NCI-H460 (cell line): ENCODE measurements around the gene DDHD1. TPM values are rescaled to one million over a fixed set of nuclear protein-coding genes. Genes with fewer than 3 reads are reported as not detected.
"Not testable (repeated sequence)": the region's sequence is repeated elsewhere in the genome, so short reads cannot be mapped to it uniquely, and the experiment has no call there.

ENCODE experiments used
- DNase-seq: peaks from one replicate; pipeline ENCODE4 v3.0.0-alpha.2; 2016; ENCODE audit warnings: low read depth; ENCODE audit errors: extremely low read depth
- polyA plus RNA-seq: library from polyadenylated mRNA; depleted of rRNA; stranded (reverse); fragments of >200 nt; gene quantifications from 2 replicates; pipeline ENCODE4 v1.2.3, GENCODE V29; 2014; cell fraction: nucleus; rRNA removed
- total RNA-seq: library from RNA; depleted of rRNA; stranded (reverse); fragments of >200 nt; shearing (Covaris generic); gene quantifications from 2 replicates; pipeline ENCODE4 v1.2.3, GENCODE V29; 2014; rRNA removed

Gene DDHD1
- 13.6 and 17.1 TPM in 2 replicates for total RNA-seq
- 10.2 and 14.2 TPM in 2 replicates for polyA plus RNA-seq

DNA sequence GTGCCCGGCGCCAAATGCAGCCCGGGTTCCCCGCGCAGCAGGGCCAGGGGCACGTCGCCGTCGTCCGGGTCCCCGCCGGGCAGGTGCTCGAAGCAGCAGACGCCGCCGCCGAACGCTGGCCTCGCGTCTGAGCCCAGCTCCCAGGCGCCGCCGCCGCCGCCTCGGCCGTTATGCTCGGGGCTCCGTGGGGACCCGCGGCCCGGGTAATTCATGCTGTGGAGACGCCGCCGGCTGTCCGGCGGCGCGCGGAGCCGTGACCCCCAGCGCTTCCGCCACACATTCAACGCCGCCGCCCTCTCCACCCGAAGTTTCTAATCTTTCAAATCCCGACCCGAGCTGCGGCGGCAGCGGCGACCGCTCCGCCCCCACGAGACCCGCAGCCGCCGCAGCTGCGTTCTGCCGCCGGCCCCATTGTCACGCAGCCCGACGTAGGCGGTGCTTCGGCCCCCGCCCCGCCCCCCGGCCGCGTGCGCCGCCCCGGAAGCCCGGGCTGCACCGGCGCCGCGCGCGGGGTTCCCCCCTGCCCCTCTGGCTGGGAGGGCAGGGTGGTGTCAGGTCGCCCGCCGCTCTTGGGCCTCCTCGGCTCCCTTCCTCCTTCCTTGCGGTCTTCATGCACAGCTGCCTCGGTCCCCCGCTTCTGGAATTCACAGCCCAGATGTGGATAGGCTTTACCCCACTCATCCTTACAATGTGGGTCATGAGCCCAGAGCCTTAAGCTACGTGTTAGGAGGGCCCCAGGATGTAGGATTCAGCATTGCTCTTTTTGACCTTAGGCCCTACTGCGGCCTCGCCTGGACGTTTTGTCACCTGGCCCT is at the start of gene DDHD1:
DDHD1 (minus strand) TSS at position 437 of the 815 bp plus-strand sequence; CDS start at position 212, 225 bp downstream.
- peak; percentile 45 for DNase-seq

DNA sequence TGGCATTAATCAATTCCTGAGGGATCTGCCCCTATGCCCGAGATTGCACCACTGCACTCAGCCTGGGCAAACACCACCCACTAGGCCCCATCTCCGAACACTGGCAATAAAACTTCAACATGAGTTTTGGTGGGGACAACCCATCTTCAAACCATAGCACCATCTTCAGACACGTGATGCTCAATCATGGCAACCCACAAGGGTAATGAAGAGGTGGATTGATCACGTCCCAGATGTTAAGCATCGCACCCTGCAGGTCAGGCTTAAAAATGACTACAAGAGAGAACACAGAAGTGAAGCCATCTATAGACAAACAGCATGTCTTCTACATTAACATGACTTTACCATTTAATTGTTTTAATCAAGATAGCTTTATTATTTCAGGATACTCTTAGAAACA is 42.8 kb upstream of the DDHD1 start:
- DNase-seq, result no peak

DNA sequence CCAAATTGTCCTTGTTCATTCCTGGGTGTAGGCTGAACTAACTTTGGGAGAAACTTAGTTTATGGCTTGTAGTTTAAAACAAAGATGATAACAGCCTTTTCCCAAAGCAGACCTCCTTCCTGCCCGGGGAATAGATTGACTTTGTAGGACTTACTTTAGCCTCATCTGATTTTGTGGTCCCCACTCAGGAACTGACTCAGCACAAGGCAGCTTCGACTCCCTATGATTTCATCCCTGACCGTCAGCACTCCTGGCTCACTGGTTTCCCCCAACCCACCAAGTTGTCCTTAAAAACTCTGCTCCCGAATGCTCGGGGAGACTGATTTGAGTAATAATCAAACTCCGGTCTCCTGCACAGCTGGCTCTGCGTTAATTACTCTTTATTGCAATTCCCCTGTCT is 40.1 kb upstream of the DDHD1 start:
- no peak for DNase-seq

DNA sequence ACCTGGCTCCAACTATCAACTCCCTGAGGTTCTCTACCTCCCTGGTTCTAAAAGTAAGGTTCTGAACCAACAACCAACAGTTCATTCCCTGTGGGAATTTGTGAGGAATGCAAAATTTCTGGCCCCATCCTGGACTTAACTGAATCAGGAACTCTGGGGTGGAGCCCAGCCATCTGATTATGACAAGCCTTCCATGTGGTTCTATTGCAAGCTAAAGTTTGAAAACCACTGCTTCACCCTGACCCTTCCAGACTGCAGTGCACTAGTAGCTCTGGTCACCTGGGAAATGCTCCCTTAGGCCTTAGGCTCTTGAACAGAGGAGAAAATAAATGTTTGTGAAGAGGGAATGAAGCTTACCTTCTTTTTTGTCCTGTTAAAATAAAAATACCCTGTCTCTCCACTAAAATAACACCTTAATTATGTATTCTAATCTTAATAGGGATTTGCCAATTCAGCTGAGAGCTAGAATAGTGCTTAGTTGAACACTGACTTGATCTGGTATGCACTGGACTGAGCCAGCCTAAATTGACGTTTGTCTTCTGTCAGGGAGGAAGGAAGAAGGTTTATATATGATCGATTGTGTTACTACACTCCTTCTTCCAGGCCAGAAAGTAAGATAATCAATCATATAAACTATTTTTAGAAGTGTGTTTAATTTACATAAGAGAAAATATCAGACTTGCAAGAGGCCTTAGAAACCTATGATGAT is 39.1 kb upstream of the DDHD1 start:
- DNase-seq, result no peak

DNA sequence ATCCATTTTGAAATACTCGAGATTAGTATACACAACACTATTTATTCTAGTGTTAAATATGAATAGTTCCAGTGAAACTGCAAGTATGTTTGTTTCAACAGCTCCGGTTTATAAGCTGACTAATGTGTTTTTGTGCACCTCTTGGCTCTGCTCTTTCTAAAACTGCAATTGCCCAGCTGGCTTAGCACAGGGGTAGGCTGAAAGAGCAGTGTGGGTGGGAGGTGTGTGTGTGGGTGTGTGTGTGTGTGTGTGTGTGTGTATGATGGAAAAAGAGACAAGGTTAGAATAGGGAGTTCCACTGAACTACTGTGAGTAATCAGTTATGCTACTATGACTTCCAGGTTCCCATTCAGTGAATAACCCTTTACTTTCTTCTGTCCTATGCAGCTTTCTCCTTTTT is 37.8 kb upstream of the DDHD1 start:
- DNase-seq, result no peak

- no peak for DNase-seq
Measured at GRCh38 chr14:53187921-53188463, 34.9 kb upstream of the DDHD1 start.

DNA sequence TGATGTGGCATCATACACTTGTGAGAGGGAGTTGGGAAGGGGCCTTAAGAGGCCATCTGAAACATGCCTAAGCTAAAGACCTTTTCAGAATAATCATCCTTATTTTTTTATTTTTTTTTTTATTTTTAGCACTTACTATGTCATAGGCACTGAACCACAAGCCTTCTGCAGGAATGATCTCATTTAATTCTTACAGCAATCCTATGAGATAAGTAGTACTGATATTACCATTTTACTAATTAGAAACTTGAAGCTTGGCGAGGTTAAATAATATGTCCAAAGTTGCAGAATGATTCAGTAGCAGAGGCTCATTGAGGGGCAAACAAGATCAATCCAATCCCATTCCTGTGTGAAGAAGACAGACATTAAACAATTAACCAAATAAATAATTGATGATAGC is 33.4 kb upstream of the DDHD1 start:
- DNase-seq, result no peak

GRCh38 chr14:53183611-53184010 is 30.5 kb upstream of the DDHD1 start:
- no peak for DNase-seq

DNA sequence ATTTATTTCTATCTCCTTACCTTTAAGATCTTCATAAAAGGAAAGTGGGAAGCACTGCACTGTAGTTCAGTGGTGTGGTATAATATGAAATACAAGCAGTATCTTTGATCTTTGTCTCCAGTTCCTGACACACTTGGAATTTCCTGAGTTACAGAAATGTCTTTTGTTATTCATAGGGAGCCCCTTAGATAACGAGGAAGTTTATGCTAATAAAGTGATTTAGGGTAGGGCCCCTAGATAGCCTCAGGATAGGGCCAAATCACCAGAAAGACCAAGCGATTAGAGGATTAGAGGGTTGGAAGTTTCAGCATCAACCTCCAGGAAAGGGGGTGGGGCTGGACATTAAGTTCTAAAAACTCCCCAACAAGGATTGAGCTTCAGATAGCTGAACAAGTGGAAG is 29.9 kb upstream of the DDHD1 start:
- no peak for DNase-seq

DNA sequence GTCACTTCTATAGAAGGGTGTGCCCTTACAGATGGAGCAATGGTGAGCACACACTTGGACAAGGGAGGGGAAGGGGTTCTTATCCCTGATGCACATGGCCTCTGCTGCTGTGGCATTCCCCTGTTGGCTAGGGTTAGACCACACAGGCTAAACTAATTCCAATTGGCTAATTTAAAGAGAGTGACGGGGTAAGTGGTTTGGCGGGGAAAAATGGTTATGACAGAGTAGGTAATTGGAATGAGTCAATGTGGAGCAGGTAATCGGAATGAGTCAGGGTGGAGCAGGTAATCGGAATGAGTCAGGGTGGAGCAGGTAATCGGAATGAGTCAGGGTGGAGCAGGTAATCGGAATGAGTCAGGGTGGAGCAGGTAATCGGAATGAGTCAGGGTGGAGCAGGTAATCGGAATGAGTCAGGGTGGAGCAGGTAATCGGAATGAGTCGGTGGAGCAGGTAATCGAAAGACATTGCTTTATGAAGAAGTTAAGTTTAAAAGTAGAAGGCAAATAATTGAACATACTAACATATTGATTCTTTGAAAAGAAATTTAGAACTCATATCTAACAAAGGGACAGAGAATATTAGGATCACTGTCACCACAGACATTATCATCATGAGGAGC is 28.4 kb upstream of the DDHD1 start:
- DNase-seq, result not testable (repeated sequence)

- peak; percentile 9 for DNase-seq
Measured at GRCh38 chr14:53180272-53181221, 27.4 kb upstream of the DDHD1 start.

DNA sequence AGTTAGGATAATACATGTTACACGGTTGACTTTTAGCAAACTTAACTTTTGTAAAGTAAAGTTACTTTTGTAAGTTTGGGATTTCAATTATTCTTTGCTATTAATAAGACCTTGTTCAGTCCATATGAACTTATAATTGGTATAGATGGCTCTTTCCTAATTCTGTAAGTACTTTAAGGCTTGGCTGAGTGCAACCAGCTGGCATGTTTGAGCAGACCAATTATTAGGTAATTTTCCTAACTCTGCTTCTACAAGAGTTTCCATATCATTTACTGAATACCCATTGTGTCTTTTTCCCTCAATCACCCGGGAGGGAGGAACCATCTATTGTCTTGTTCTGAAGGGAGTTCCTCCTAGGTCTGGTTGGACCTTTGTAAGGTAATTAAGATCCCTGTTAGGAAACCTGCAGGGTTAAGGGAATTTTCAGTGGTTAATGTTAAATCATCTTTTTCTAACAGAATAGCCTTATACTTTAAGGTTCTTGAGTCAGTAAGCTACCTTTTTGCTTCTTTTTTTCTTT is 26.4 kb upstream of the DDHD1 start:
- DNase-seq, result not testable (repeated sequence)

DNA sequence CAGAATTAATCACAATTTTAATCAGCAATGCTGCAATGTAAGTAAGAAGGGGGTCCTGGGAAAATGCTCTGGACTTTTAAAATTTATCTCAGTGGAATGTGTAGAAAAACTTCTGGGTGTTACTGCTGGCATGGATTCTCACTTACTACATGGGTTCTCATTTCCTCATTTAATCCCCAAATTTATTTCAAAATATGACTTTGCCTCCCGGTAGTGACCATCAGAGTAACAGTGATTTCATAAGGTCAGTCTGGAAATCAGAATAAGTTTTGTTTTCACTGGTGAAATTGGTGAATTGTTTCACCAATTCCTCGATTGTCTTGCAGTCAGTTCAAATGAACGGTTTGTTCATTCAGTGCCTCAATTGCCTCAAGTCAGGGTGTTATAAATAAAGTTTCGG is 22.3 kb upstream of the DDHD1 start:
- no peak for DNase-seq

- no peak for DNase-seq
Measured at GRCh38 chr14:53174918-53175317, 21.8 kb upstream of the DDHD1 start.

DNA sequence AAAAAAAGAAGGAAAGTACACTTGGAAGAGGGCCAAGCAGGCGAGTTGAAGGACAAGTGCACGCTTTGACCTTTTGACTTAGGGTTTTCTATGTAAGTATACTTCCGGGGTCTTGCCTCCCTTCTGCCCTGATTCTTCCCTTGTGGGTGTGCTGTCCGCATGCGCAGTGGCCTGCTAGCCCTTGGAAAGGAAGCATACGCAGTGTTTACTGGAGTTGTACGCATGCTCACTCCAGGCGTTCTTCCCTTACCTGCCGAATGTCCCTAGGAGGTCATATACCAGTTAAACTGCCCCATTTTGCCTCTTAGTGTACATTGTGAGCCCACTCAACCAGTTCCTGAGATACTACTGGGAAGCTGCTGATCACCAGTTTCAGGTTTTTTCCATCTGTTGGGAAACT is 15.7 kb upstream of the DDHD1 start:
- no peak for DNase-seq

DNA sequence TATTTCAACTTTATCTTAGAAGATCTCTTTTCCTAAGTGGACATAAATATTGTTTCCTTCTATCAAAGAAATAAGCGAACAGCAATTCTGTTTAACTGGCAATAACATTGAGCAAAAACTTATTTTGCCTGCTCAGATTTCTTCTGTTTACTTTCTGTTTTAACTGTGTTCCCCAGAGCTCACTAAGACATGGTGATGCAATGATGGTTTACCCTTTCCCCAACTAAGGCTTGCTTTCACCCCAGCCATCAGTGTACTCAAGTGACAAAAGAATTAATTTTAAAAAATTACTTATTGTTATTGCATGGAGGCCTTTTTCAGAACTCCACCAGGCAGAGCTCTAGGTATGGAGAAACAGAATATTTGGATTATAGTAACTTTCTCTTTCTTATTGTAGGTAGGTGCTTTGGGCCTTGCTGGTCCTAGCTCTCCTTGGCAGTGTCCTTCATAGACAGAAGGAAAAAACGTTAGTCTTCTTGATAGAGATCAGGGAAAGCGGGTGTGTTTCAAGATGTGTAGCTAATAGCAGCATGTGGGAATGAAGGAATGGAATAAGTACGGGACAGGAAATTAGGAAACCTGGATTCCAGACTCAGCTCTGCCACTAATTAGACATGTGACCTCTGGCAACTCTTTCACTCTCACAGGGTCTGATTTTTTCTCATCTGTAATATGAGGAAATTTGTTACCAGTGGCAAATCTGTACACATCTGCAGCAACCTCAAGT is 14.6 kb upstream of the DDHD1 start:
- no peak for DNase-seq

GRCh38 chr14:53161758-53162435 is 8.8 kb upstream of the DDHD1 start:
- DNase-seq, result no peak

DNA sequence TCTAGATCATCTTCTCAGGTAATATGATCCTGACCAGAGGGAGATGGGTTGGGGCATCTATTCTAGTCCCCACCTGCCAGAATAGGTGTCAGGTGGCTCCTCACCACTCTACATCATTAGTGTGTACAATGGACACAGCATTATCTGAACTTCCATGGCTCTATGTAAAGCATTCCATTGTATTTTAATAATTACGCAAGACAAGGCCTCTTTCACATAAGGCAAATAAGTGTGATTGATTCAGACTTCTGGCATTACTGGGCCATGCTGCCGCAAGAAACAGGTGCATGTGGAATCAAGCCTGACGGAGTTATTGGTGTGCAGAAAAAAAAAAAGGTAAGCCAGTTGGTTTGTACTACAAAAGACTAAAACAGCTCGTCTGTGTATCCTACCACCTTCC is 3.1 kb upstream of the DDHD1 start:
- DNase-seq, result no peak

DNA sequence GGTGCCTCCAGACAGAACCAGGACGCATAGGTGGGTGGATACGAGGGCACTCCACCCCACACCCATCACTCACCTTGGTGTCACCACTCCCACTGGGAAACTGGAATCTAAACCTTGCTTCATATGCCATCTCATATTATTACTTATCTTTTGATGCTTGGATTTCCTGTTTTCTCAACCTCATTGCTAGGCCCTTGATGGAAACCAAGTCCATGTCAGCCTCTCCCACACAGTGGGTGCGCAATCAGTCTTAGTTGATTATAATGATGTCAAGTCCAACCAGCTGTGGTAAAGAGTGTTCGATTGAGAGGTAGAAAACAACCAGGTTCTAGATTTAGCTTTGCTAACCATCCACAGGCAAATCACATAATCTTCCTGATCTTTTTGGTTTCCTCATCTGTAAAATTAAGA is 584 bp upstream of the DDHD1 start:
- DNase-seq, result no peak
